Cardiac muscle cell (in vitro differentiated cells and primary cell): Measurements from ENCODE around the gene CDC14A. TPM values are rescaled to one million over a fixed set of nuclear protein-coding genes. Genes with fewer than 3 reads are reported as not detected.

Experiments used
- DNase-seq, 2 donors: peaks; one replicate each; pipeline versions ENCODE4 v3.0.0 to v3.0.0-alpha.2; 2010 to 2017; ENCODE audit warnings: low read depth in 1 of 2, low spot score in 1 of 2
- H3K27ac ChIP-seq: fragments of 200-600 bp; sonication (generic); 2 replicates; pipeline ENCODE4 v1.5.1; 2016
- H3K27me3 ChIP-seq: fragments of 200-600 bp; sonication (generic); 2 replicates; pipeline ENCODE4 v1.6.0; 2016; ENCODE audit warnings: control low read depth
- H3K36me3 ChIP-seq: fragments of 200-600 bp; sonication (generic); 2 replicates; pipeline ENCODE4 v1.5.1; 2016; ENCODE audit warnings: control low read depth
- H3K4me1 ChIP-seq: fragments of 200-600 bp; sonication (generic); 2 replicates; pipeline ENCODE4 v1.8.1; 2017; ENCODE audit warnings: low read depth, mild to moderate bottlenecking, mixed run types
- H3K4me3 ChIP-seq: fragments of 200-600 bp; sonication (generic); 2 replicates; pipeline ENCODE4 v1.5.1; 2016; ENCODE audit warnings: mild to moderate bottlenecking
- H3K9me3 ChIP-seq: fragments of 200-600 bp; sonication (generic); 2 replicates; pipeline ENCODE4 v1.5.1; 2017; ENCODE audit warnings: low read depth, mild to moderate bottlenecking, control low read depth
- polyA plus RNA-seq: library from polyadenylated mRNA; unstranded; fragments of >200 nt; fragmentation: Nextera tagmentation; extraction: Ambion mirVana; gene quantifications from 2 replicates; pipeline ENCODE4 v1.2.1, GENCODE V29; 2016
- total RNA-seq: library from RNA; depleted of rRNA; stranded (reverse); fragments of >200 nt; gene quantifications from 2 replicates; pipeline ENCODE4 v1.2.3, GENCODE V29; 2016
- TF ChIP-seq, protein P1 (sequence below): IDR thresholded peaks from 2 replicates; pipeline ENCODE4 v1.5.1; 2012; ENCODE audit warnings: low read depth, mild to moderate bottlenecking, low read length

The CDC14A gene
- total and polyA plus RNA-seq, 2 experiments from 2014 or later: 9.6 to 16.9 TPM

DNA sequence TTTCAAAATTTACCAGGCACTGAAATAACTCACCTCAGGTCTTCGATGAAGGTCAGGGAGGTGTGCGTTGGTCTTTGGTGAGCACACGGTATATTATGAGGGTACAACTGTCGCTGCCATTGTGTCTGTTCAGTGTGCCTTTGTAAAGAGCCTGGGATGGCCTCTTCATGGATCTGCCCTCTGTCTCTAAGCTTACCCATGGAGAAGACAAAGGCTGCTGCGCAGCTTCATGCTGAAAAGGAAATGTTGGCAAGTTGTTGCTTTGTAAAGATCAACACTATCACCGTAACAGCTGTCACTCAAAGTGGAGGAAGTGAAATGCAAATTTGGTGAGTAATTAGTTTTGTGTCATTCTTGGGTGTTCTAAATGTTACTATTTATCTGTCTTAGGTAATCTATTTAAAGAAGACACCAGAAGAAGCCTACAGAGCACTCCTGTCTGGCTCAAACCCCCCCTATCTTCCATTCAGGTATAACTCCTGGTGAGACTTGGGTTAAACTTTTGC, 71.6 kb downstream of the CDC14A start:
- H3K9me3 ChIP-seq: no peaks in the 10 kb centered on the region
- H3K4me1 ChIP-seq: no peaks in the 10 kb centered on the region
- no peak overlapping the region for H3K4me3 ChIP-seq
- no peak for DNase-seq
- H3K27me3 ChIP-seq: no peaks in the 10 kb centered on the region
- TF ChIP-seq, protein P1, sequence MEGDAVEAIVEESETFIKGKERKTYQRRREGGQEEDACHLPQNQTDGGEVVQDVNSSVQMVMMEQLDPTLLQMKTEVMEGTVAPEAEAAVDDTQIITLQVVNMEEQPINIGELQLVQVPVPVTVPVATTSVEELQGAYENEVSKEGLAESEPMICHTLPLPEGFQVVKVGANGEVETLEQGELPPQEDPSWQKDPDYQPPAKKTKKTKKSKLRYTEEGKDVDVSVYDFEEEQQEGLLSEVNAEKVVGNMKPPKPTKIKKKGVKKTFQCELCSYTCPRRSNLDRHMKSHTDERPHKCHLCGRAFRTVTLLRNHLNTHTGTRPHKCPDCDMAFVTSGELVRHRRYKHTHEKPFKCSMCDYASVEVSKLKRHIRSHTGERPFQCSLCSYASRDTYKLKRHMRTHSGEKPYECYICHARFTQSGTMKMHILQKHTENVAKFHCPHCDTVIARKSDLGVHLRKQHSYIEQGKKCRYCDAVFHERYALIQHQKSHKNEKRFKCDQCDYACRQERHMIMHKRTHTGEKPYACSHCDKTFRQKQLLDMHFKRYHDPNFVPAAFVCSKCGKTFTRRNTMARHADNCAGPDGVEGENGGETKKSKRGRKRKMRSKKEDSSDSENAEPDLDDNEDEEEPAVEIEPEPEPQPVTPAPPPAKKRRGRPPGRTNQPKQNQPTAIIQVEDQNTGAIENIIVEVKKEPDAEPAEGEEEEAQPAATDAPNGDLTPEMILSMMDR: no peak
- no peaks in the 10 kb centered on the region for H3K36me3 ChIP-seq
- no peak overlapping the region for H3K27ac ChIP-seq

DNA sequence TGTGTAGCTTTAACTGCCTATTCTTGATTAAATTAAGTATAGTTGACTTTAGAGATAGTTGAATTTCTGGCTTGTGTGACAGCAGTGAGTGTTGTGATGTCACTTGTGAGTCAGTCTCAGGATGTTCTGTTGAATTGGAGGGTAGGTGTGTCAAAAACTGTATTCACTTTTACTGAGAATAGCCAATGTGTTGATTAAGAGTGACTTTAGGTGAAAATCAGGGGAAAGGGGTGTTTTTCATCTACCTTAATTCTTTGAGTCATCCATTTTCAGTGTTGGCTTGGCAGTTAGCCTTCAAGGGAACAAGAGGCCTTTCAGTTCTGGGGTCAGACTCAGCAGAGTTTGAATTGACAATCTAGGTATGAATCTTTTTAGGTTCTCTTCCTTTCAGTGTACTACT, 75.9 kb downstream of the CDC14A start:
- Histone ChIP-seq H3K9me3 (no peaks in the 10 kb centered on the region), H3K4me3 (no peak overlapping the region), H3K4me1 (no peaks in the 10 kb centered on the region), H3K27ac (no peak overlapping the region), H3K27me3 (no peaks in the 10 kb centered on the region), H3K36me3 (no peaks in the 10 kb centered on the region)
- TF ChIP-seq, protein P1: no peak
- no peak for DNase-seq

DNA sequence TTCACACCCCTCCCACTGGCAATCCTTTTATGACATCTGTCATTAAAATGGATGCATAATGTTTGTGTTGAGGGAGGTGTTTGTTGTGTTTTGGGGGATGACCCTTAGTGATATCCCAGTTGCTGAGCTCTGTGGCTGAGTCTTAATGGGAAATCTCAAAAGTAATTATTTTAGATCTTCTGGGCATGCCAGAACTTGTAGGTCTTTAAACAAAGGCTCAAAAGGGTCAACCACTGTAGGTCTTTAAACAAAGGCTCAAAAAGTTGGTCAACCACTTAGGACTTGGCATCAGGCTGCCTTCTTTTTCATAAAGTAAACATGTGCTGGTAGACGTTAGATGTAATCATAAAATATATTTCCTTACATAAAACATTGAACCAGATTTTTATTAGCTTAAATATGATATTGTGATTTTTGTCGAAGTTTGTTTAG, 78.0 kb downstream of the CDC14A start:
- Histone ChIP-seq H3K4me1 (no peaks in the 10 kb centered on the region), H3K4me3 (no peak overlapping the region), H3K36me3 (no peaks in the 10 kb centered on the region), H3K9me3 (no peaks in the 10 kb centered on the region), H3K27me3 (no peaks in the 10 kb centered on the region), H3K27ac (no peak overlapping the region)
- no peak for DNase-seq
- TF ChIP-seq, protein P1: no peak

DNA sequence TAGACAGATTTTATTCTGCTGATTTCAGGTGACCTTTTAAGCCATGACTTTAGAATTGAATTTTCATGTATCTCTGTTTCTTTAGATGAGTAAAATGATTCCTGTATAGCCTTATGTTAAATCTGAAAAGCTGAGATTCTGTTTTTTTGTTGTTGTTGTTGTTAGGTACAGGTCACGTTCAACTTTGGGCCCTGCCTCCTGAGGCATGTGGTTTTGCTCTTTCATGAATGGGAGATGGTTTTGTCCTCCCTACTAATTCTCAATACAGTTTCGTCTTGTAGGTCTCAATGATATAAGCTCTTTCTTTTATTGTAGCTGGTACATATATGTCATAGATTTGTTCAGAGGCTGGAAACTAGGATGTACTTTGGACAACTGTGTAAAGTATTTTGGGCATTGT, 79.6 kb downstream of the CDC14A start:
- Histone ChIP-seq H3K4me1 (no peaks in the 10 kb centered on the region), H3K9me3 (no peaks in the 10 kb centered on the region), H3K36me3 (no peaks in the 10 kb centered on the region), H3K4me3 (no peak overlapping the region), H3K27ac (no peak overlapping the region), H3K27me3 (no peaks in the 10 kb centered on the region)
- TF ChIP-seq, protein P1: no peak
- no peak for DNase-seq

DNA sequence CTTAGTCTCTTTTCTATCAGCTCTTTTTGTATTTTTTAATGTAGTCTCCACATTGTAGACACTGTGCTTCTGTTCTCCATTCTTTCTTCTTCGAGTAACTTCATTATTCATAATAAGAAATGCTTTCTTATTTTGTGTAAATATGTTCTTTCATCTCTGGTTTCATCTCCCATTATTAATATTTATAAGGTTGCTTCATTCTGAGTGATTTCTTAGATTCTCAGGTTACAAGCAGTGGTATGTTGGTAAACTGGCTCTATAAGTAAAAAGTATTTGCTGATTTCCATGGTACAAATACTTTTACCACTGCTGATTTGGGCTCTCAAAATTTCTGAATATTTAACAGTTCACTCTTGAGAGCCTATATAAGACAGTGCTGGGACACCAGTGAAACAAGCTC, 81.3 kb downstream of the CDC14A start:
- TF ChIP-seq, protein P1: no peak
- H3K27ac ChIP-seq: no peak overlapping the region
- no peaks in the 10 kb centered on the region for H3K27me3 ChIP-seq
- no peaks in the 10 kb centered on the region for H3K4me1 ChIP-seq
- no peak for DNase-seq
- no peaks in the 10 kb centered on the region for H3K36me3 ChIP-seq
- no peak overlapping the region for H3K4me3 ChIP-seq
- H3K9me3 ChIP-seq: no peaks in the 10 kb centered on the region

DNA sequence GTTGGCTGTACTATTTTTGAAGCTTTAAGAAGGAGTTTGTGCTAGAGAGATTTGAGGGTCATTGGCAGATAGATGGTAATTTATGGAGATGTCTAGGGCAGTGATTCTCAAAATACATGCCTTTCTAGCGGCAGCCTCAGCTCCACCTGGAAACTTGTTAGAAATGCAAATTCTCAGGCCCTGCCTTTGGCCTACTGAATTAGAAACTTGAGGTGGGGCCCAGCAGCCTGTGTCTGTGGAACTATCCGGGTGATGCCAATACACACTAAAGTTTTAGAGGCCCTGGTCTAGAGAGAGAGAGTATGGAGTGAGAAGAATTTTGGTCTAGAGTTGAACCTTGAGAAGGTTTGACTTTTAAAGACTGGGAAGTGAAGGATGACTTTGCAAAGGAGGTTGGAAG, 82.5 kb downstream of the CDC14A start:
- no peak for DNase-seq
- H3K9me3 ChIP-seq: no peaks in the 10 kb centered on the region

More for the DNA sequence above, 82.5 kb downstream of the CDC14A start:
- no peak overlapping the region for H3K27ac ChIP-seq
- H3K4me1 ChIP-seq: peaks cover 2% of the 10 kb centered on the region
- no peaks in the 10 kb centered on the region for H3K36me3 ChIP-seq
- TF ChIP-seq, protein P1: no peak
- no peak overlapping the region for H3K4me3 ChIP-seq
- H3K27me3 ChIP-seq: no peaks in the 10 kb centered on the region
